Measurements from ENCODE around the gene NUP85.
A peak's percentile ranks its signal among the peaks of the same experiment; 100 is the strongest.
"Not testable (repeated sequence)": the region's sequence is repeated elsewhere in the genome, so short reads cannot be mapped to it uniquely, and the experiment has no call there.

NUP85 gene, protein sequence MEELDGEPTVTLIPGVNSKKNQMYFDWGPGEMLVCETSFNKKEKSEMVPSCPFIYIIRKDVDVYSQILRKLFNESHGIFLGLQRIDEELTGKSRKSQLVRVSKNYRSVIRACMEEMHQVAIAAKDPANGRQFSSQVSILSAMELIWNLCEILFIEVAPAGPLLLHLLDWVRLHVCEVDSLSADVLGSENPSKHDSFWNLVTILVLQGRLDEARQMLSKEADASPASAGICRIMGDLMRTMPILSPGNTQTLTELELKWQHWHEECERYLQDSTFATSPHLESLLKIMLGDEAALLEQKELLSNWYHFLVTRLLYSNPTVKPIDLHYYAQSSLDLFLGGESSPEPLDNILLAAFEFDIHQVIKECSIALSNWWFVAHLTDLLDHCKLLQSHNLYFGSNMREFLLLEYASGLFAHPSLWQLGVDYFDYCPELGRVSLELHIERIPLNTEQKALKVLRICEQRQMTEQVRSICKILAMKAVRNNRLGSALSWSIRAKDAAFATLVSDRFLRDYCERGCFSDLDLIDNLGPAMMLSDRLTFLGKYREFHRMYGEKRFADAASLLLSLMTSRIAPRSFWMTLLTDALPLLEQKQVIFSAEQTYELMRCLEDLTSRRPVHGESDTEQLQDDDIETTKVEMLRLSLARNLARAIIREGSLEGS
- 34.9 reads per million, percentile 60 among the genes with 10 or more reads in this experiment for total RNA-seq

- peak; percentile 89 for DNase-seq
These were observed at the start of gene NUP85 for GRCh38 chr17:75205037-75205792. TSS of gene NUP85 (plus strand) at chr17:75205679. CDS start at chr17:75205762, 83 bp downstream.

DNA sequence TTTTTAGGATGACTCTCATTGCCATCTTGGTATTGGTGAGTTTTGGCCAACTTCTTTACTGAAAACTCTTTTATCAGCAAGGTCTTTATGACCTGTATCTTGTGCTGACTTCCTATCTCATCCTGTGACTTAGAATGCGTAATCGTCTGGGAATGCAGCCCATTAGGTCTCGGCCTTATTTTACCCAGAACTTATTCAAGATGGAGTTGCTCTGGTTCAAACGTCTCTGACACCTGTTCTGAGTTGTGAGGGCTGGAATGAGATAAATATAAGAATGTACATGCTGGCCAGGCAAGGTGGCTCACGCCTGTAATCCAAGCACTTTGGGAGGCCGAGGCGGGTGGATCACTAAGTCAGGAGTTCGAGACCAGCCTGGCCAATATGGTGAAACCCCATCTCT lies 47.0 kb upstream of the NUP85 start:
- not testable (repeated sequence) for DNase-seq

DNA sequence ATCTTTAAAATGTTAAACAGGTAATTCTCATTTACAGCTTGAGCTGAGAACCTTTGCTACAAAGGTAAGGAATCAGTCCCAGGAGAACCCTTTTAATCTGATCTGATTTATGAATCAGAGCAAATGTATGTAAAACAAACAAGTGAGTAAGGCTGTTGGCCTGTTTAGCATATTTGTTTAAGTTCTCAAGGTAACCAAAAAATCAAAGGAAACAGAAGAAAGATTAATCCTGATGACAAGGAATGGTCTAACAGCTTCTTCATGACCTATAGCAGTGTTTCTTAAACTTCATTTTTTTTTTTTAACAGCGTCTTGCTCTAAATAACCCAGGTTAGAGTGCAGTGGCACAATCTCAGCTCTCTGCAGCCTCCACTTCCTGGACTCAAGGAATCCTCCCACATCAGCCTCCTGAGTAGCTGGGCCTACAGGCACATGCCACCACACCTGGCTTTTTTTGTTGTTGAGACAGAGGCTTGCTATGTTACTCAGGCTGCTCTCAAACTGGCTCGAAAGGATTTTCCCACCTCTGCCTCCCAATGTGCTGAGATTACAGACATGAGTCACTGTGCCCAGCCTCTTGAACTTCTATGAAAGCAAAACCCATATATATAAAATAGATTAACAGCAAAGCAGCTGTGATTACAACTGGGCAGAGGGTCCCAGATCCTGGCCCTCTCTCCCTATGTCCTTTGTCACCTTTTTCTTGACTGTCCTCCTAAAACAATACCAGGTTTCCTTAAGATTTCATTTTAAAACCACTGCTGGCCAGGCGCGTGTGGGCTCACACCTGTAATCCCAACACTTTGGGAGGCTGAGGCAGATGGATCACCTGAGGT lies 46.1 kb upstream of the NUP85 start:
- DNase-seq: no peak

DNA sequence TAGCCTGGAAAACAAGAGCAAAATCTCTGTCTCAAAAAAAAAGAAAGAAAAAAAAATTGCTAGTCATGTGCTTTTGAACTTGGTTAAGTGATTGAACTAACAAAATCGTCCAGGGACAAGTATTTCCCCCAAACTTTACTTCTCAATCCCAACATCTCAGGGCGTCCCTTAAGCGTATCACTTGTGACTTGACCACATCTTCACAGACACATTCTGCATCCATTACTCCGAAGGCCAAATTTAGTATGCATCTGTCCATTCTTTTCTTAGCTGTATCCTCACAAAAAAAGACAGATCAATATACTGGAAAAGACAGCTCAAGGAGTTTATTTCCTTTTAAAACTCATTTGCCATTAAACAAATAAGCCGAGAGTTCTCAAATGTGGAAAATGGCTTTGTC lies 45.3 kb upstream of the NUP85 start:
- no peak for DNase-seq

- no peak for DNase-seq
These were observed 42.4 kb upstream of the NUP85 start for GRCh38 chr17:75163074-75163473.

DNA sequence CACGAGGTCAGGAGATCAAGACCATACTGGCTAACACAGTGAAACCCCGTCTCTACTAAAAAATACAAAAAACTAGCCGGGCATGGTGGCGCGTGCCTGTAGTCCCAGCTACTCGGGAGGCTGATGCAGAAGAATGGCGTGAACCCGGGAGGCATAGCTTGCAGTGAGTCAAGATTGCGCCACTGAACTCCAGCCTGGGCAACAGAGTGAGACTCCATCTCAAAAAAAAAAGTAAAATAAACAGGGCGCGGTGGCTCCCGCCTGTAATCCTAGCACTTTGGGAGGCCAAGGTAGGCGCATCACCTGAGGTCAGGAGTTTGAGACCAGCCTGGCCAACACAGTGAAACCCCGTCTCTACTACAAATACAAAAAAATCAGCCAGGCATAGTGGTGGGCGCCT lies 40.9 kb upstream of the NUP85 start:
- not testable (repeated sequence) for DNase-seq

DNA sequence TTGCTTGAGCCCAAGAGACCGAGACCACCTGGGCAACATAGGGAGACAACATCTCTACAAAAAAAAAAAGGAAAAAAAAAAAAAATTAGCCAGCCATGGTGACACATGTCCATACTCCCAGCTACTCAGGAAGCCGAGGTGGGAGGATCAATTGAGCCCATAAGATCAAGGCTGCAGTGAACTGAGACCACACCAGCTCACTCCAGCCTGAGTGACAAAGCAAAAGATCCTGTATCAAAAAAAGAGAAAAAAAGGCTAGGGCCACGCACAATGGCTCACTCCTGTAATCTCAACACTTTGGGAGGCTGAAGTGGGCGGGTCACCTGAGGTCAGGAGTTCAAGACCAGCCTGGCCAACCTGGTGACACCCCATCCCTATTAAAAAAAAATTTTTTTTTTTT lies 36.5 kb upstream of the NUP85 start:
- no peak for DNase-seq

DNA sequence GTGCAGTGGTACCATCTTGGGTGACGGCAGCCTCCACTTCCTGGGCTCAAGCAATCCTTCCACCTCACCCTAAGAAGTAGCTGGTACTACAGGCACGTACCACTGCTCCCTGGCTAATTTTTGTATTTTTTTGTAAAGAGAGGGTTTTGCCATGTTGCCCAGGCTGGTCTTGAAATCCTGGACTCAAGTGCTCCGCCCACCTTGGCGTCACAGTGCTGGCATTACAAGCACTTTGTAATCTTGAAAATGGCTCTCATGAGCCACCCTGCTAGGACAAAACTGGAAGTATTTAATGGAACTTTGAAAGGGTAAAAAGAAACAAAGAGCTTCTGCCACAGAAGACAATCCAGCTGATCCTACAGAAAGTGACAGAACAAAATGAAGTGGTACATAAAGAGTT lies 32.0 kb upstream of the NUP85 start:
- no peak for DNase-seq

- DNase-seq: no peak
These were observed 30.5 kb upstream of the NUP85 start for GRCh38 chr17:75174996-75175395.

- DNase-seq: no peak
These were observed 28.9 kb upstream of the NUP85 start for GRCh38 chr17:75176625-75177024.

GRCh38 chr17:75178453-75178852 lies 27.0 kb upstream of the NUP85 start:
- DNase-seq: no peak

DNA sequence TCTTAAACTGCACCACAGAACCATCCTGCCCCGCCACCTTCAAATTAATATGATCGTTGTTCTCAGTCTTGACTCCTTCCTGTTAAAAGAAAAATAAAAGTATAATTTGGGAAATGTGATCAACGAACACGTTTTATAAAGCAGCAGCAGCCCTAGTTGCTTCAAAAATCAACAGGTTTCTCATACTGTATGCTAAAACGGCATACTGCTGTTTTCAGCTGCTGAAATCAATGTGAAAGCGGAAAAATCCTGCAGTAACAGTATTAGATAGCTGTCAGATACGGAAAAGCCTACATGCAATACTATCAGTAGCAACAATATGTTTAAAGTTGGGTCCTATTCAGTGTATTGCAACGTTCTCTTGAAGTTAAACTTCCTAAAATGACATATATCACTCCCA lies 24.4 kb upstream of the NUP85 start:
- no peak for DNase-seq

GRCh38 chr17:75181608-75182318 lies 23.7 kb upstream of the NUP85 start:
- peak; percentile 33 for DNase-seq

DNA sequence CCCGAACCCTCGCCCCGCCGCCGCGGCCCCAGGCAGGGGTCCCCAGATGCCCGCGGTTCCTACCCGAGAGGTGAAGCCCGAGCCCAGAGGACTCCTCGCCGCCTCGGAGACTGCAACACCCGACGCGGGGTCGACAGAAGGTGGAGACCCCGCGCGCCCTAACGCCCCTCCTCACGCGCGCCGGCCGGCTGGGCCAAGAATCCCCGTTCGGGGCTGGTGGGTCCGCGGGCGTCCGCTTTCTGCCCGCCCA lies 23.2 kb upstream of the NUP85 start:
- DNase-seq: no peak

DNA sequence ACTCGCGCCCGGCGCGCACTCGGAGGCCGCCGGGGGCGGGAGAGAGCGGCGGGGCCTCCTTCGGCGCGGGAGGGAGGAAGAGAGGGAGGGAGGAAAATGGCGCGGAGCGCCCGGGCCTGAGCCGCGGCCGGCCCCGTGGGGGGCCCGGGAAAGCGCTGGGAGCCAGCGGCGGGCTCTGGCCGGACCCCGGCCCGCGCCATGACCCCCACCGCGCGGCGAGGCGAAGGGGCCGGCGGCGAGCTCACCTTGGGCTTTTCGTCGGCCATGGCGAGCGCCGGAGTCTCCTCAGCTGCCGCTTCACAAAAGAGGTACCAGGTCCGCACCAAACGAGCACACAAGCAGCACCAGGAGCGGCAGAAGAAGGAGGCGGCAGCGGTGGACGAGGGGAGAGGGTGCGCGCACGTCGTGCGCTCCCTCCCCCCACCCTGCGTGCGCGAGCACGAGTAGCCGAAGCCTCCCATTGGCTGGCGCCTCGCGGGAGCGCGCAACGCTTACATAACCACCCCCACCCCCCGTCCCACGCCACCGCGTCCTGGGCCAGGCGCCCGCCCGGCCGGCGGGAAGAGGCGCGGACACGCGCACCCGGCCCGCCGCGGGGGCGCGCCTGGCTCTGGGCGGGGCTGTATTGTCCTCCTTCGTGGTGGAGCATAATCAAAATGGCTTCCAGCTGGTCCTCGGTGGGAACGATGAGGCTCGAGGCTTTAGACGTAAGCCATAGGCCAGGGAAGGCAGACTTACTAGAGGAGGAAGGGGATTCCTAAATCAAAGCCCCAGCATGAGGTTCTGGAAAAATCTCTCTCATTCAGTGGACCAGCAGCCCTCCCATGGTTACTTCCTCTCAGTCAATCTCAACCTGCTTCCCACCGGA lies 22.7 kb upstream of the NUP85 start, which contains the start of gene SUMO2:
TSS of gene SUMO2 (minus strand) at position 391 of the 868 bp plus-strand sequence. CDS start at position 266, 125 bp downstream.
- peak; percentile 89 for DNase-seq

DNA sequence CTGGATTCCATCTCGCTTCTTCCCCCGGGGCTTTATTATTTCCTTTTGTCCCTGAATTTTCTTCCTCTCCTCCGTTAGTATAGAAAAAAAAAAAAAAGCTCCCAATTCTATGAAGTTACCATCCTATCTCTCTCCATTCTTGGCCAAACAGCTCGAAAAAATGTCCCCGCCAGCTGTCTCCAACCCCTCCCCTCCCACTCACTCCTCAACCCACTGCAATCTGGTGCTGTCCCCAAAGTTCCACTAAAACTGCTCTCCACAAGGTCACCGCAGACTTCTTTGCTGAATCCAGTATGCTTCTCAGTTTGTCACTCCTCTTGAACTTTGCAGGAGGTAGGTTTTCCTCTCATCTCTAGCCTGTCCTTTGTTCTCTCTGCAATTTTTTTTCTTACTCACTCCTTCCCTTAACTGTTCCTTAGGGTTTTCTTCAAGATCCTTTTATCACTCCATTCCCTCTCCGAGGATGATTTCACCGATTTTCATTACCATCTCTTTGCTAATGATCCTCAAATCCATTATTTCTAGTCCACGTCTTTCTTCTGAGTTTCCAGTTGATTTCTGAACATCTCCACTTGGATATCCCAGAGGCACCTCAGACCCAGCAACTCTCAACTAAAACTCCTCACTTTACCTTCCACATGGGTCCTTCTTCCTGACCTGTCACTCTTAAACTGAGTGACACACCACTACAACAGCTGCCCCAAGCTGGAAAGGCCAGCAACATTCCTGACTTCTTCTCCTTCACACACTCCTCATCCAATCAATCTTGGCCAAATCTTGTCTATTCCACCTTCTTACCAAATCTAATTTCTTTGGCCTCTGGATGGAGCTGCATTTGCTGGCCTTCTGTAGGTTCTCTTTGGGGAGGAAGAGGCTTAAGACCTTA lies 21.2 kb upstream of the NUP85 start:
- DNase-seq: no peak

DNA sequence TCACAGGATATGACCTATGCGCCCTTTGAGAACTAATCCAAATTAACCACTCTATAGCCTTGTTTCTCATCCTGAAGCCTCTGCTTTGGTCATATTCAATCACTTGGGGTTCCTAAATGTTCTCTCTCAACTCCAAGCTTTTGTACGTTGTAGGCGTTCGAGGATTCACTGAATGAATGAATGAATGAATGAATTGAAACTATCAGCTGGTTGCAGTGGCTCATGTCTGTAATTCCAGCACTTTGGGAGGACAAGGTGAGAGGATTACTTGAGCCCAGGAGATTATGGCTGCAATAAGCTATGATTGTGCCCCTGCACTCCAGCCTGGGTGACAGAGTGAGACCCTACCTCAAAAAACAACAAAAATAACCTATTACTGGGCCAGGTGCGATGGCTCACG lies 16.9 kb upstream of the NUP85 start:
- DNase-seq: no peak

- DNase-seq: no peak
These were observed 13.9 kb upstream of the NUP85 start for GRCh38 chr17:75191584-75191983.

GRCh38 chr17:75194879-75195278 lies 10.6 kb upstream of the NUP85 start:
- no peak for DNase-seq

All from effector CD4-positive, alpha-beta T cell (primary cell).